SKM-1 treated with dmso at 0.1 percent for 144 hours (cell line): ENCODE results near the gene SCT.

Experiments
- DNase-seq: peaks from one replicate; lab custom pipeline; 2025; ENCODE audit not compliant: unreplicated experiment; lab: John Stamatoyannopoulos, UW

Gene SCT

DNA sequence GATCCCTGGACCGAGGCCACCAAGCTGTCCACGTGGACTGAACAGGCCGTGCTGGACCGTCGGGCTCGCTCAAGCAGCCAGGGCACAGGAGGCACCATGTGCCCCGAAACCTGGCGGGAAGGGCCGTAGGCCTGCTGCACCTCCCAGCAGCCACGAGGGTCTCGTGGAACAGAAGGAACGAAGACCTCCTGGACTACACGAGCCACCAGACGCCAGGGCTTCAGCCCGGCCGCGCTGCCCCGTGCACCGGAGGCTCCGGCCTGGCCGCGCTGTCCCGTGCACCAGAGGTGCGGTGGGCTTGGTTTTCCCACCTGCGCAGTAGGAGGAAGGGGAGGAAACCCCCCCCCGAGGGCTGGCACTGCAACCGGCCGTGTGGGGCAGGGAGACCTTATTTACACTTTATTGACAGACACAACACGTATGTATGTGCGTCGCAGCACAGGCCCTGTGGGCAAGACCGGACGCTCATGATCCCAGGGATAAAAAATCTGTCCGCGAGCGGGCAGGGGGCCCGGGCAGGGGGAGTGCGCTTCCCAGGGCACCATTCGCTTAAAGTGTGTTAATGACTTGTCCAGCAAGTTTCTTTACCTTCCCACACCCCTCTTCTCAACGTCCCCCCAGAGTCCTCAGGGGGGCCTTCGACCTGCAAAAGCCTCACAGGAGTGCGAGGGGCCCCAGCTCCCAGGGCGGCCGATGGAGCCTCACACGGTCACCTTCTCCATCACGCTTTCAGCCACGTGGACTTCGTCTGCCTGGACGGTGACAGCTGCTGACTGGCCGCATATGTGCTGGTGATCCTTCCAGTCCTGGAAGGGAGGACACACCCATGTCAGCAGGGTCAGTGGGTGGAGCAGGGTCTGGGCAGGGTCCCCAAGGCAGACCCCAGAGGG is 17.1 kb upstream of the SCT start:
- DNase-seq: no peak

DNA sequence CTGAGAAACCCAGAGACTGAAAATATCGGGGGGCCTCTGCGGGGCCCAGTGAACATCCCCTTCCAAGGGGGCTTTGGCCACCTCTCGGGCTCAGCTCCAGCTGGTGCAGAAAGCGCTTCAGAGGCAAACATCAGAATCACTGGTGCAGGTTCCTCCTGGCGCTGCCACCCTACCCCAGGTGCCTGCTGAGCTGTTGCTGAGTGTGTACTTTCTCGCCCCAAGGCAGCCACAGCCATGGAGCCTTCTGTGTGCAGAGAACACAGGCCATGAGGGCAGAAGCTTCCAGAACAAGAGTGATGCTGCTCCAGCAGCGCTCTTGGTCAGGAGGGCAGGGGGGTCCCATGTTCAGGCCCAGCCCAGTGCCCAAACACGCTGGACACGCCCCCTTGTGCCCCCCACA is 16.4 kb upstream of the SCT start:
- DNase-seq: no peak

DNA sequence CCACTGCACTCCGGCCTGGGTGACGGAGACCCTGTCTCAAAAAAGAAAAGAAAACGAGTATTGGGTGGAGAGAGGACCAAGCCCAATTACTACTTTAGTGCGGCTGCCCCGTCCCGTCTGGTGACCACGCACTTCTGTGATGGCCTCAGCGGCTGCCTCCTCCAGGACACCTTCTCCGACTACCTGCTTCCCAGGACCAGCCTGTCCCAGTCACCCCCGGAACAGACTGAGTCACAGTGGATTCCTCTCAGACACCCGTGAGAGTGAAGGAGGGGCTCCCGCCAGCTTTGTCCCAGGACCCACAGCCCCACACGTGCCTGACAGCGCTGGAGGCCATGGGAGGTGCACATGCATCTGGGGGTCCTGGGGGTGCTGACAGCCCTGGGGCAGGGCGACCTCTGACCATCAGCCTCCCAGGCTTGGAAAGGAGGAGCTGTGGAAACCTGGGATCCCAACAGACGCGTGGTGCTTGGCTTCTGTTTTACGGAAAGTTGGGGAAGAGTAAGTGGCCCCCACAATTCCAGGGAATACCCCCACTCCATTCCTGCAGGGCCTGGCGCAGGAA is 14.9 kb upstream of the SCT start:
- no peak for DNase-seq

DNA sequence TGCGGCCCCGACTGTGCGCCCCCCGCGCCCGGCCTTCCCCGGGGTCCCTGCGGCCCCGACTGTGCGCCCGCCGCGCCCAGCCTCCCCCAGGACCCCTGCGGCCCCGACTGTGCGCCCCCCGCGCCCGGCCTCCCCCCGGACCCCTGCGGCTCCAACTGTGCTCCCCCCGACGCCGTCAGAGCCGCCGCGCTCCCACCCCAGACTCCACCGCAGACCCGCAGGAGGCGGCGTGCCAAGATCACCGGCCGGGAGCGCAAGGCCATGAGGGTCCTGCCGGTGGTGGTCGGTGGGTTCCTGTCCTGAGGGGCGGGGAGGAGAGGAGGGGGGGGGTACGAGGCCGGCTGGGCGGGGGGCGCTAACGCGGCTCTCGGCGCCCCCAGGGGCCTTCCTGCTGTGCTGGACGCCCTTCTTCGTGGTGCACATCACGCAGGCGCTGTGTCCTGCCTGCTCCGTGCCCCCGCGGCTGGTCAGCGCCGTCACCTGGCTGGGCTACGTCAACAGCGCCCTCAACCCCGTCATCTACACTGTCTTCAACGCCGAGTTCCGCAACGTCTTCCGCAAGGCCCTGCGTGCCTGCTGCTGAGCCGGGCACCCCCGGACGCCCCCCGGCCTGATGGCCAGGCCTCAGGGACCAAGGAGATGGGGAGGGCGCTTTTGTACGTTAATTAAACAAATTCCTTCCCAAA is 13.2 kb upstream of the SCT start:
- DNase-seq: no peak

DNA sequence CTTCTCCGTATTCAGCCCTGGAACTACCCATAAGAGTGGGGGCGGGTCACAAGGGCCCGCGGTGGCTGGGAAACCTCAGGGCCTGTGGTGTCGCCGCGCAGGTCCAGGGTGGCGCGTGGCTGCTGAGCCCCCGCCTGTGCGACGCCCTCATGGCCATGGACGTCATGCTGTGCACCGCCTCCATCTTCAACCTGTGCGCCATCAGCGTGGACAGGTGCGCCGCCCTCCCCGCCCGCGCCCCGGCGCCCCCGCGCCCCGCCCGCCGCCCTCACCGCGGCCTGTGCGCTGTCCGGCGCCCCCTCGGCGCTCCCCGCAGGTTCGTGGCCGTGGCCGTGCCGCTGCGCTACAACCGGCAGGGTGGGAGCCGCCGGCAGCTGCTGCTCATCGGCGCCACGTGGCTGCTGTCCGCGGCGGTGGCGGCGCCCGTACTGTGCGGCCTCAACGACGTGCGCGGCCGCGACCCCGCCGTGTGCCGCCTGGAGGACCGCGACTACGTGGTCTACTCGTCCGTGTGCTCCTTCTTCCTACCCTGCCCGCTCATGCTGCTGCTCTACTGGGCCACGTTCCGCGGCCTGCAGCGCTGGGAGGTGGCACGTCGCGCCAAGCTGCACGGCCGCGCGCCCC is 12.5 kb upstream of the SCT start:
- no peak for DNase-seq

DNA sequence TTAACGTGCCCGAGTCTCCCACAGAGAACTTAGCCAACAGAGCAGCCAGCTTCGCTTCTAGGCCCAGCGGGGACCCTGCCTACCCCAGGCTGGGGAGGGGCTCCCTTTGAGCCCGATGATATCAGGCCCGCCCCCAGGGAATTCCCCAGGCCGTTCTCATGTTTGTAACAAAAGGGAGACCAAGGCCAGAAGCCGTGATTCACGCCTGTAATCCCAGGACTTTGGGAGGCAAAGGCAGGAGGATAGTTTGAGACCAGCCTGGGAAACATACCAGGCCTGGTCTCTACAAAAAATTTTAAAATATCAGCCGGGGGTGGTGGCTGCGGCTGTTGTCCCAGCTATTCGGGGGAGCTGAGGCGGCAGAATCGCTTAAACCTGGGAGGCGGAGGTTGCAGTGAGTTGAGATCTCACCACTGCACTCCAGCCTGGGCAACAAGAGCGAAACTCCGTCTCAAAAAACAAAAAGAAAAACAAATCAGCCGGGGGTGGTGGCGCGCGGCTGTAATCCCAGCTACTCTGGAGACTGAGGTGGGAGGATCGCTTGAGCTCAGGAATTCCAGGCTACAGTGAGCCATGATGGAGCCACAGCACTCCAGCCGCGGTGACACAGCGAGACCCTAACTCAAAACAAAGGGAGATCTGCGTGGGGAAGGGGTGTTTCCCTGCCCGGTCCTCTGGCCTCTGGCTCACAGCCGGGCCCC is 11.8 kb upstream of the SCT start:
- no peak for DNase-seq

DNA sequence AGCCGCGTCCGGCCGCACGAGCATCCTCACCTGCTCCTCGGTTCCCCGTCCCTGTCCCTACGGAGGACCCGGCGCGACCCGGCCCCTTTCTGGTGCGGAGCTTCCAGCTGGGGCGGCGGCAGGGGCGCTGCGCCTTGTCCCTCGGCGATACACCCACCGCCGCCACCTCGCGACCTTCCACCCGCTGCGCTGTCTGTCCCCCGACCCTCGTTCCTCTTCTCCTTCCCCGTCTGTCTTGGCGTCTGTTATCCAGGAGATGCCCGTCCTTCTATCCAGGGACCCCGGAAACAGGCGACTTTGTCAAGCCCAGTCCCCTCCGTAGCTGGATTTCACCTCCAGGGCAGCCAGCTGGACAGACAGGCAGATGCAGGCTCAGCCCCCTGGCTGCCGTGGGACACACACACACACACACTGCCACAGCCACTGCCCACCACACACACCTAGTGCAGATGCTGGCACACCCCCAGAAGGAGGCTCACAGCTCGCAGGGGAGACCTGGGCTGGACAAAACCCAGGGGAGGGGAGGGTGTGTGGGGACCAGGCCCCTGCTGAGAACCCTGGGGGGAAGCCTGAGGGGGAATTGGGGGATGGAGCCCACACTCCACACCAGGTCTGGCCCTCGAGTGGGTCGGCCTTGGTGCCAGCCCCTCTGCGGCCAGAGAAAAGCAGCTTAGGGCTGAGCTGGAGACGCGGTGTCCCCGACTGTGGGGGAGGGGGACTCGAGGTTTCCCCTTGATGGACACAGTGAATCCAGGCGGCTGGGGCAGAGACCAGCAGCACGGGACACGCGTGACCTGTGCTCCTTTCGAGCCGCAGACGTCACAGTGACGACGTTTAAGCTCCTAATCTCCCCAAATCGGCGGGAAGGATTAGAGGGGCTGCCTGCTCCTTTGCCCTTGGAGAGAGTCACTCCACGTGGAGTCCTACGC is 10.9 kb upstream of the SCT start:
- DNase-seq: no peak

DNA sequence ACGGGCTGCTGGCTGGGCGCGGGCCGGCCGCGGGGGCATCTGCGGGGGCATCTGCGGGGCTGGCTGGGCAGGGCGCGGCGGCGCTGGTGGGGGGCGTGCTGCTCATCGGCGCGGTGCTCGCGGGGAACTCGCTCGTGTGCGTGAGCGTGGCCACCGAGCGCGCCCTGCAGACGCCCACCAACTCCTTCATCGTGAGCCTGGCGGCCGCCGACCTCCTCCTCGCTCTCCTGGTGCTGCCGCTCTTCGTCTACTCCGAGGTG is 10.3 kb upstream of the SCT start:
- DNase-seq: no peak

DNA sequence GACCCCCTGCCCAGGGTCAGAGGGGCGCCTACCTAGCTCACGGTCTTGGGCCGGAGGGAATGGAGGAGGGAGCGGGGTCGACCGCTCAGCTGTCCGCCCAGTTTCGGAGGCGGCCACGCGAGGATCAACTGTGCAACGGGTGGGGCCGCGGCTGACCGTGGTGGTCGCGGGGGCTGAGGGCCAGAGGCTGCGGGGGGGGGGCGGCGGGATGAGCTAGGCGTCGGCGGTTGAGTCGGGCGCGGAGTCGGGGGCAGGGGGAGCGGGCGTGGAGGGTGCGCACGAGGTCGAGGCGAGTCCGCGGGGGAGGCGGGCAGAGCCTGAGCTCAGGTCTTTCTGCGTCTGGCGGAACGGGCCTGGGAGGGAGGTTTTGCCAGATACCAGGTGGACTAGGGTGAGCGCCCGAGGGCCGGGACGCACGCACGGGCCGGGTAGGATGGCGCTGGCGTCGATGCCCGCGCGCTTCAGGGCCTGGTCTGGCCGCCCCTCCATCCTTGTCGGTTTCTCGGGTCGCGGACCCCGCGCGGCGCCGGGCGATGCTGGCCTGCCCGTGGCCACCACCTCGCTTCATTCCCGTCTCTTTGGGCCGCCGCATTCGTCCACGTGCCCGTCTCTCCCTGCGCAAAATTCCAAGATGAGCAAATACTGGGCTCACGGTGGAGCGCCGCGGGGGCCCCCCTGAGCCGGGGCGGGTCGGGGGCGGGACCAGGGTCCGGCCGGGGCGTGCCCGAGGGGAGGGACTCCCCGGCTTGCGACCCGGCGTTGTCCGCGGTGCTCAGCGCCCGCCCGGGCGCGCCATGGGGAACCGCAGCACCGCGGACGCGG is 9.7 kb upstream of the SCT start, which contains the start of gene DRD4:
TSS of gene DRD4 (plus strand) at position 759 of the 822 bp plus-strand sequence. CDS start at position 795, 36 bp downstream.
- no peak for DNase-seq

DNA sequence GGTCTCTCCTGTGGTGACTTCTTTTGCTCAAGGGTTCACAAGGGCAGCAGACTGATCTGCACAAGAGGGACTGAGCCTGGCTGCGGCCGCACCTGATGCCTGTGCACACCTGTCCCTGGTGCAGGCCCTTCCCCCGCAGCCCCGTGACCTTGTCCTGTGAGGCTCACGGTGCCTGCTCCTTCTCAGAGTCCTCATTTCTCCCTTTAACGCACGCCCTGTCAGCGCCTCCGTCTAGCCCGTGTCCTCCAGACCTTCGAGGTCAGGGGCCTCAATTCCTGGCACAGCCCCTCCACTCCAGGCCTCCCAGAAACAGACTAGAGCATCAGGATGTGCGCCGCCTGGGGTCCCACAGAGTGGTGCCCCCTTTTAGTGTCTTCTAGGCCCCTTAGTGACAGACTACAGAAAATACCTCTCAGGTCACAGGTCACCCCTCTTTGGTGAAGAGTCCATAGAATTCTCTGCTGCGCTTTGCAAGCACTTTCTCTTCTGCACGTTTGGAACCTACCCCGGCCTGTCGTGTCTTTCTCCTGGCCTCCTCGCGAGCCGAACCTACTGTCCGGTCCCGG is 9.0 kb upstream of the SCT start:
- DNase-seq: no peak

DNA sequence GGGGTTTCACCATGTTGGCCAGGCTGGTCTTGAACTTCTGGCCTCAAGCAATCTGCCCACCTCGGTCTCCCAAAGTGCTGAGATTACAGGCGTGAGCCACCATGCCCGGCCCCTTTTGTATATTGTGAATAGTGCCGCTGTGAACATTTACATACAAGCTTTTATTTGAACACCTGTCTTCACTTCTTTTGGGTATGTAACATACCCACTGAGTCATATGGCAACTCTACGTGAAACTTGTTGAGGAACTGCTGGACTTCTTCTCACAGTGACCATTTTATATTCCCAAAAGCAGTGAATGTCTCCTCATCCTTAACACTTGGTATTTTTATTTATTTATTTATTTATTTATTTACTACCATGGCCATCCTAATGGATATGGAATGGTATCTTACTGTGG is 3.9 kb upstream of the SCT start:
- DNase-seq: no peak

DNA sequence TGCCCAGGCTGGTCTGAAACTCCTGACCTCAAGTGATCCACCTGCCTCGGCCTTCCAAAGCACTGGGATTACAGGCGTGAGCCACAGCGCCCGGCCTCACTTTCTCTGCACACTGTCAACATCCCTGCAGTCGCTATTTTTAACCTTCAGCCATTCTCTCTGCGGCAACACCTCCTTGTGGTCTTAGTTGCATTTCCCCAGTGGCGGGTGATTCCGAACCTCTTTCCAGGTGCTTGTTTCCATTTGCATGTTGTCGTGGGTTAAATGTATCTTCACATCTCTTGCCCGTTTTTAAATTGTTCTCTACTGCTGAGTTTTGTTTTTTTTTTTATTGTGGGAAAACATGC is 2.2 kb upstream of the SCT start:
- no peak for DNase-seq

DNA sequence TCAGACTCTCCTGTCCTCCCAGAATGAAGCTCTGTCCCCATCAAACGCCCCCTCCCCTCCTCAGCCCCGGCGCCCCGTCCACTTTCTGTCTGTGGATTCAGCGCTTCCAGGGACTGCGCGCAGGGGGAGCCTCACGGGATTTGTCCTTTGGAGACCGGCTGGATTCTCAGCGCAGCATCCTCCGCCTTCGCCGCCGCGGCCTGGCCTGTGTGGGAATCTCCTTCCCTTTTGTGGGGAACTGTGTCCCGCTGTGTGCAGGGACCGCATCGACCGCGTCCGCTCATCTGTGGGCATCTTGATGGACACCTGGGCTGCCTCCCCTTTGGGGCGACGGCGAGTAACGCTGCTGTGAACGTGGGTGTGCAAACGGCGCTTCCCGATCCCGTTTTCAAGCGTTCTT is 1.1 kb upstream of the SCT start:
- DNase-seq: no peak

DNA sequence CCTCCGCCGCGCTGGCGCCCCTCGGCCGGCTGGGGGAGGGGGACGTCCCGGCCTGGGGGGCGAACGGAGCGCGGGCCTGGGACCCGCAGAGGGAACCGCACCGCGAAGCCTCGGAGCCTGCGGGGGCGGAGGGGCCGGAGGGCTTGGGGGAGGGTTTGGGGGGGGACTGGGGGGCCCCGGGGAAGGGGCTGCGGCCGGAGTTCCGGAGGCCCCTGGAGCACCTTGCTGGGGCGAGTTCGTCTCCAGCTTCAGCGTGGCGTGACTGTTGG is 261 bp upstream of the SCT start:
- DNase-seq: no peak

DNA sequence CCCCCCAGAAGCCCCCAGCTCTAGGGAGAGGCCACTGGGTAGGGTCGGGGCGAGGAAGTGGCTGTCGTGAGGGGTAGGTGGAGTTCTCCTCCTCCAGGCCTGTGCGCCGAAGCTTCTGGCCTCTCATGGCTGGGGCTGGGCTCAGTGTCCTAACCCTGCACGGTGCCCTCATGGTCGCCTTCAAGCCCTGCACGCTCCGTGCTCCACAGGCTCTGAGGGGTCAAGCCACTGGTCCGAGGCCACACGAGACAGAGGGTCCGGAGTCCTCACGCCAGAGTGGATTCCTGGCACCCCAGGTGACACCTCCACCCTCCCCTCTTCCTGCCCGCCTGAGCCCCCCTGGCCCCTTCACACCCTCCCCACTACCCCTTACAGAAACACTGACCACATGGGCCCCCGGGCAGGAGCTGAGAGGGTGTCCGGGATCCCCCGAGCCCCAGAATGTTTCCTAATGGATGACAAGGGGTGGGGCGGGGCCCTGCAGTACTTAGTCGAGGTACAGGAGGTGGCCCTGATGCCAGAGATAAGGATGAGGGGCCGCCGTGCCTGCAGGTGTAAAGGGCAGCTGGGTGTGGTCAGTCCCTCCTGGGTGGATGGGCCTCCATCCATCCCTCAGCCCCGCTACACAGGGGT is 1.2 kb downstream of the SCT start:
- no peak for DNase-seq

DNA sequence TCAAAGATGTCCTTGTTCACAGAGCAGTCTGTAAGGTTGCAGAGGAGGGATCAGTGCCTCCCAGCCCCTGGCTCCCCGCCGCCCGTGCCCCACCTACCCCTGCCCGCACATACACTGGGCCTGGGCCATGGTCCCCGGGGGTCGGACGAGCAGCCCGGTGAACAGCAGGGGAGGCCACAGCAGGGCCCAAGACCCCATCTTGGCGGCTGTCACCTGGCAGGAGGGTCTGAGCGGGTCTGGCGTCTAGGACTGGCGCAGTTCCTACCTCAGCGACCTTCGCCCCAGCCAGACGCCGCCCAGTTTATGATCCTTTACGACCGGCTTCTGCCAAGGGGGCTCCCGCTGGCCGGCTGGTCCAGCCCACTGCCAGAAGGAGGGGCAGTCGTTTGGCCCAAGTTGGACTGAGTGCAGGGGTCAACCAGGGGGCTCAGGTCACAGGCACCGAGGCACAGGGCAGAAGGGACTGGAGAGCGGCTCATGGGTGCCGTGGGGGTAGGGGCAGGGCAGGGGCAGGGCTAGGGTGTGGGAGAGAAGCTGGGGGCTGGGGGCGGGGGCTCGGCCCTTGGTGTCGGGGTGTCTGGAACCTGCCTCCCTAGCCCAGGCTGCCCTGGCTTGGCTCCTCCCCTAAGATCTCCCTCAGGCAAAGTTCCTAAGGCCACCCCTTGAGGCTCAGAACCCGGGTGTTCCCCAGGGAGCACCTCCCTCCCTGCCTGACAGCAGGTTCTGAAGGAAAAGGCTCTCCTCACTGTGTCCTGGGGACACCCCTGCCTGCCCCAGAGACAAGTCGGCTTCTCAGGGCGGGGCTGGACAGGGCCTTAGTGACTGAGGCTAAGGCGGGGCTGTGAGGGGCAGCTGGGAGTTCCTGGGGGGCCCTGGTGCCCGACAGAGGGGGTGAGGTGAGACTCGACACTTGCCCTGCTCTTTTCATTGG is 2.0 kb downstream of the SCT start, which contains the start of gene CDHR5:
TSS of gene CDHR5 (minus strand) at position 251 of the 931 bp plus-strand sequence. CDS start at position 198, 53 bp downstream.
- no peak for DNase-seq

DNA sequence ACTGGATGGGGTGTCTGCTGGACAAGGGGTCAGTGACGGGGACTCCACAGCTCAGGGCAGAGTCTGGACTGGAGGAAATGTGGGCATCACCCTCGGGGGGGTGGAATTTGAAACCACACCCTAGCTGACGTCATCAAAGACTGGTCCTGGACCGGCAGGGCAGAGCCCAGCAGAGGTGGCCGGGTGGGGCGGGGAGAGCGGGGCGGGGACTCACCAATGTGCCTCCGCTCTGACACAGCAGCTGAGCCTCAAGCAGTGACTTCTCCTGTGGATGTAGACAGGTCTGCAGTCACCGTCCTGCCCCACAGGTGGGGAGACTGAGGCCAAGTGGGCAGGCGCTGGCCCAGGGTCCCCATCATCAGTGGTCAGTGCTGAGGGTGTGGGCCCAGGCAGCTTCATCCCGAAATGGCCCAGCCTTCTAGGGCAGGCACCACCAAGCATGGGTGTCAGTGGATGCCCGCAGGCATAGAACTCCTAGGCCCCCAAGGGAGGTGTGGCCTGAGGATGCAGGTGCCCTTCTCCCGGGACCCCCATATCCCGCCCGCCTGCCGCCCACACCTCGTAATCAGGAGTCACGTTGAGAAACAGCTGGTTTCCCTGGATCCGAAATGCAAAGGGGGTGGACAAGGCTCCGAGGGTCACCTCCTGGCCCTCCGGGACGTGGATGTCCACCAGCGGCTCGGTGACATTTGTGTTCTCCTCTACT is 2.8 kb downstream of the SCT start:
- DNase-seq: no peak
